ENCODE data around the gene MPHOSPH9. TPM values are rescaled to one million over a fixed set of nuclear protein-coding genes. Genes with fewer than 3 reads are reported as not detected.

Gene MPHOSPH9
- total RNA-seq, 1 experiment from 2014 or later: 60.5 TPM

DNA sequence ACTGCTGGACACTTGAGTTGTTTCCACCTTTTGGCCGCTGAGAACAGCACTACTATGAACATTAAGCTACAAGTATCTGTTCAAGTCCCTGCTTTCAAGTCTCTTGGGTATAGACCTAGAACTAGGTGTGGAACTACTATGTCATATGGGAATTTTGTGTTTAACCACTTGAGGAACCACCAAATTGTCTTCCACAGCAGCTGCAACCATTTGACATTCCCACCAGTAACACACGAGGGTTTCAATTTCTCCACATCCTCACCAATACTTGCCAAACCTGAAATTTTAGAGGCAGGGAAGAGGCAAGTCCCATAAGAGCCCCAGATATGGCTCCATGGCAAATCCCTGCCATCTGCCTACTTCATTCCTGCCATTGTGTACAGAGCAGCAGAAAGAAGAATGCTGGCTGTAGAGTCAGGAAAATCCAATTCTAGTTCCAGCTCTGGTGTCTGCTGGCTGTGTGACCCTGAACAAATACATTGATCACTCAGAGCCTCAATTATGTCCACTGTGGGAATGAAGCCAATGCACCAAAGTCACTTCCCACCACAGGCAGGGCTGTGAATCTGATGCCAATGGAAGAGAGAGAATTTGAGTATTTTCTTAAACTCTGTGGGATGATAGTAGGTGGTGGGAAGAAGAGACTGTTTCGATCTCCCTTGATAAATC is 99.9 kb downstream of the MPHOSPH9 start:
- no peak overlapping the region for H3K27ac Mint-ChIP-seq

More for the DNA sequence above, 99.9 kb downstream of the MPHOSPH9 start:
- H3K27me3 ChIP-seq (ENCODE audit: insufficient read depth, low read length): no peaks in the 10 kb centered on the region
- H3K23me2 ChIP-seq (ENCODE audit: insufficient read length, low read depth, low read length, poor library complexity, severe bottlenecking): no peaks in the 10 kb centered on the region
- no peak for DNase-seq
- no peaks in the 10 kb centered on the region for H3K79me1 ChIP-seq (ENCODE audit: insufficient read depth, low read depth, low read length, poor library complexity, severe bottlenecking)
- no peak overlapping the region for H4K91ac ChIP-seq (ENCODE audit: insufficient read length, low read depth, low read length)
- H3K14ac ChIP-seq (ENCODE audit: insufficient read depth, low read length): no peak overlapping the region
- no peak overlapping the region for H2BK20ac ChIP-seq (ENCODE audit: low read depth, low read length, poor library complexity, severe bottlenecking)
- no CpG with 5 or more reads among the region's 3 CpGs for WGBS (ENCODE audit: extremely low coverage, insufficient read length, low lambda C conversion rate)
- H2AFZ ChIP-seq (ENCODE audit: low read length): no peak overlapping the region
- no peak overlapping the region for H2BK5ac ChIP-seq (ENCODE audit: insufficient read length, low read length)
- no peak overlapping the region for H2BK15ac ChIP-seq (ENCODE audit: low read depth, low read length)
- H3K9me3 ChIP-seq (ENCODE audit: control insufficient read depth, low read depth, low read length): no peaks in the 10 kb centered on the region
- H4K8ac ChIP-seq (replicated peaks; ENCODE audit: insufficient read length, low read depth, low read length): no peak overlapping the region
- H2BK12ac ChIP-seq (ENCODE audit: insufficient read length, low read depth, low read length): no peak overlapping the region
- H3K4me1 ChIP-seq (ENCODE audit: insufficient read depth, low read length): no peaks in the 10 kb centered on the region
- no peaks in the 10 kb centered on the region; a peak in 1 of 5 replicates for H3K9me3 Mint-ChIP-seq
- TF ChIP-seq, protein P1, sequence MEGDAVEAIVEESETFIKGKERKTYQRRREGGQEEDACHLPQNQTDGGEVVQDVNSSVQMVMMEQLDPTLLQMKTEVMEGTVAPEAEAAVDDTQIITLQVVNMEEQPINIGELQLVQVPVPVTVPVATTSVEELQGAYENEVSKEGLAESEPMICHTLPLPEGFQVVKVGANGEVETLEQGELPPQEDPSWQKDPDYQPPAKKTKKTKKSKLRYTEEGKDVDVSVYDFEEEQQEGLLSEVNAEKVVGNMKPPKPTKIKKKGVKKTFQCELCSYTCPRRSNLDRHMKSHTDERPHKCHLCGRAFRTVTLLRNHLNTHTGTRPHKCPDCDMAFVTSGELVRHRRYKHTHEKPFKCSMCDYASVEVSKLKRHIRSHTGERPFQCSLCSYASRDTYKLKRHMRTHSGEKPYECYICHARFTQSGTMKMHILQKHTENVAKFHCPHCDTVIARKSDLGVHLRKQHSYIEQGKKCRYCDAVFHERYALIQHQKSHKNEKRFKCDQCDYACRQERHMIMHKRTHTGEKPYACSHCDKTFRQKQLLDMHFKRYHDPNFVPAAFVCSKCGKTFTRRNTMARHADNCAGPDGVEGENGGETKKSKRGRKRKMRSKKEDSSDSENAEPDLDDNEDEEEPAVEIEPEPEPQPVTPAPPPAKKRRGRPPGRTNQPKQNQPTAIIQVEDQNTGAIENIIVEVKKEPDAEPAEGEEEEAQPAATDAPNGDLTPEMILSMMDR (conservative IDR thresholded peaks at IDR 0.05): no peak
- no peak overlapping the region for H2AK5ac ChIP-seq (ENCODE audit: insufficient read length, low read length)
- H3K27ac ChIP-seq (ENCODE audit: insufficient read length, low read depth, low read length): no peak overlapping the region
- H3K18ac ChIP-seq (ENCODE audit: insufficient read length, low read depth, low read length): no peak overlapping the region
- H3K4me1 Mint-ChIP-seq: peaks cover 2% of the 10 kb centered on the region in 2 experiments; a peak in 2 of 4 replicates
- H3K27me3 Mint-ChIP-seq (ENCODE audit: low read depth): no peaks in the 10 kb centered on the region; the same call in 1 of the 2 replicates
- no peak overlapping the region for H3K23ac ChIP-seq (ENCODE audit: insufficient read length, low read depth, low read length)
- no peak overlapping the region for H3K4ac ChIP-seq (ENCODE audit: low read depth, low read length)
- H3K36me3 Mint-ChIP-seq (ENCODE audit: insufficient read depth in 1 of 3, low read depth in 3 of 3): peaks cover 0 to 5% (median 0%) of the 10 kb centered on the region in 3 experiments; a peak in 4 of 7 replicates
- H2BK120ac ChIP-seq (ENCODE audit: low read depth, low read length, poor library complexity, severe bottlenecking): no peak overlapping the region
- H3K4me2 ChIP-seq (ENCODE audit: insufficient read depth, insufficient read length, low read length): no peak overlapping the region
- no peak overlapping the region for H3K56ac ChIP-seq (ENCODE audit: insufficient read length, low read depth, low read length)
- no peak overlapping the region for H4K5ac ChIP-seq (ENCODE audit: insufficient read length, low read depth, low read length)
- H3T11ph ChIP-seq (ENCODE audit: low read length): no peak overlapping the region
- no peaks in the 10 kb centered on the region for H3K79me2 ChIP-seq (ENCODE audit: insufficient read depth, low read length)
- no peak overlapping the region for H3K4me3 Mint-ChIP-seq
- H3K9ac ChIP-seq (ENCODE audit: extremely low read depth, insufficient read length, low read length): no peak overlapping the region
- H4K20me1 ChIP-seq (ENCODE audit: control insufficient read depth, insufficient read depth, insufficient read length): no peaks in the 10 kb centered on the region
